OCI-LY7 (cell line): ENCODE data around the gene MS4A18.
"Not testable (repeated sequence)": the region's sequence is repeated elsewhere in the genome, so short reads cannot be mapped to it uniquely, and the experiment has no call there.

Source experiments
- CTCF ChIP-seq: fragments of 200-600 bp; sonication (generic); conservative IDR thresholded peaks from 2 replicates; pipeline ENCODE4 v1.5.1; 2014; ENCODE audit warnings: mild to moderate bottlenecking, antibody characterized with exemption, low read length, moderate library complexity, mixed read lengths
- EZH2phosphoT487 ChIP-seq: fragments of 200-600 bp; sonication (generic); IDR thresholded peaks from 2 replicates; pipeline ENCODE4 v1.6.1; 2018; ENCODE audit warnings: low read depth, borderline replicate concordance, mild to moderate bottlenecking, mixed run types, antibody characterized with exemption, low read length, moderate library complexity, mixed read lengths

- TF ChIP-seq CTCF, EZH2phosphoT487: not testable (repeated sequence)
These were observed 34.2 kb downstream of the MS4A18 start for GRCh38 chr11:60758671-60759070.
